Stimulated activated CD4-positive, alpha-beta T cell treated with anti-CD3 and anti-CD28 coated beads, Interleukin-2, amount 100 ng/mL, for 4 hours (primary cell): ENCODE results near the gene RAB2B.

Experiments
- DNase-seq: peaks from one replicate; pipeline ENCODE4 v3.0.0-alpha.2; 2020; ENCODE audit warnings: low read depth

RAB2B gene

GRCh38 chr14:21476925-21477681 lies at the start of gene RAB2B, which contains the start of gene TOX4:
Gene RAB2B, minus strand, starts transcription at chr14:21476959. Its CDS starts 87 bp downstream, at chr14:21476872.
Gene TOX4, plus strand, starts transcription at chr14:21477195. Its CDS starts 84 bp downstream, at chr14:21477279.
- peak; percentile 92 for DNase-seq

- peak; percentile 59 for DNase-seq
Measured at GRCh38 chr14:21525962-21526671, 49.4 kb upstream of the RAB2B start, which contains the start of gene SALL2. Gene SALL2, minus strand, starts transcription at chr14:21526346. Its CDS starts 219 bp downstream, at chr14:21526127.

- no peak for DNase-seq
Measured at GRCh38 chr14:21525571-21525961, 48.8 kb upstream of the RAB2B start.

GRCh38 chr14:21524575-21525490 lies 48.1 kb upstream of the RAB2B start:
- DNase-seq, result no peak

- no peak for DNase-seq
Measured at GRCh38 chr14:21523203-21523602, 46.4 kb upstream of the RAB2B start.

- DNase-seq, result no peak
Measured at GRCh38 chr14:21521501-21521900, 44.7 kb upstream of the RAB2B start.

GRCh38 chr14:21520767-21521166 lies 44.0 kb upstream of the RAB2B start:
- DNase-seq, result no peak

GRCh38 chr14:21518725-21519124 lies 42.0 kb upstream of the RAB2B start:
- no peak for DNase-seq

- no peak for DNase-seq
Measured at GRCh38 chr14:21514341-21514740, 37.6 kb upstream of the RAB2B start.

GRCh38 chr14:21510735-21511657 lies 34.2 kb upstream of the RAB2B start, which contains the start of gene METTL3:
Gene METTL3, minus strand, starts transcription at chr14:21511340. Its CDS starts 117 bp downstream, at chr14:21511223.
- DNase-seq, result peak; percentile 91

- DNase-seq, result no peak
Measured at GRCh38 chr14:21509432-21510143, 32.8 kb upstream of the RAB2B start.

- no peak for DNase-seq
Measured at GRCh38 chr14:21506557-21506956, 29.8 kb upstream of the RAB2B start.

- DNase-seq, result peak; percentile 13
Measured at GRCh38 chr14:21505012-21505553, 28.3 kb upstream of the RAB2B start.

- DNase-seq, result no peak
Measured at GRCh38 chr14:21503376-21503775, 26.6 kb upstream of the RAB2B start.

- no peak for DNase-seq
Measured at GRCh38 chr14:21501568-21501967, 24.8 kb upstream of the RAB2B start.

- peak; percentile 9 for DNase-seq
Measured at GRCh38 chr14:21498540-21499526, 22.1 kb upstream of the RAB2B start.

- no peak for DNase-seq
Measured at GRCh38 chr14:21496453-21496852, 19.7 kb upstream of the RAB2B start.

GRCh38 chr14:21494902-21495762 lies 18.4 kb upstream of the RAB2B start:
- no peak for DNase-seq
